NCI-H1048 (cell line): Measurements from ENCODE around the gene DCDC2.
"Not testable (repeated sequence)": the region's sequence is repeated elsewhere in the genome, so short reads cannot be mapped to it uniquely, and the experiment has no call there.

ENCODE experiments used
- DNase-seq: peaks from one replicate; lab custom pipeline; 2025; lab: John Stamatoyannopoulos, UW

DCDC2 gene

GRCh38 chr6:24258214-24258613 is 99.6 kb downstream of the DCDC2 start:
- DNase-seq: not testable (repeated sequence)

GRCh38 chr6:24257282-24257681 is 100.6 kb downstream of the DCDC2 start:
- no peak for DNase-seq

DNA sequence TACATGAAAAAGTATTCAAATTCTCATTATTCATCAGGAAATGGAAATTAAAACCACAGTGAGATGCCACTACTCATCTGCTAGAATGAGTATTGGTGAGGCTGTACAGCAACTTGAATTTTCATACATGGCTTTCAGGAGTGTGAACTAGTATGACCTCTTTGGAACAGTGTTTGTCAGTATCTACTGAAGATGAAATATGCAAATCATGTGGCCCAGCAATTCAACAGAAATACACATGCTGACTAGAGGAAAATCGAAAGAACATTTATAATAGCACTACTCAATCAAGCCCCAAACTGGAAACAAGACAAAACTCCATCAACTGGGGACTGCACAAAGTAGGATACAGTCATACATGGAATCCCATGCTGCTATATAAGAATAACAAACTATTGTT is 102.2 kb downstream of the DCDC2 start:
- DNase-seq: peak; percentile 50

GRCh38 chr6:24253360-24253759 is 104.5 kb downstream of the DCDC2 start:
- DNase-seq: no peak

- no peak for DNase-seq
Measured at GRCh38 chr6:24252280-24252679, 105.6 kb downstream of the DCDC2 start.

DNA sequence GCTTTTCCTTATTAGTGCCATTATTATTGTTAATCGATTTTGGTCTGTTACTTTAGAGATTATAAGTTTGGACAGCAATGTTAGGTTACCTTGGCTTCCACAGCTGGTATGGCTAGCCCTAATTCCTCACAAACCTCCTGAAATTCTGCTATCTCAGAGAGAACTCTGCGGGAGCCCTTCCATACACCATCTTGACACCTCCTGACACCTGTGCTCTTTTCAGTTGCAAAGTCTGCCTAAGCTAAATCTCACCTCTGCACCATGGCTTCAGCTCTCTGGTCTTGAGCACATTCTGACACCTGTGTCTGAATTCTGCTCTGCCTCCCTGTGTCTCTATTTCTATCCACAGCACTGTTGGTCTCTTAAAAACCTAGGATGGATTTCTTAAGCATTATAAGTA is 106.5 kb downstream of the DCDC2 start:
- DNase-seq: no peak

- no peak for DNase-seq
Measured at GRCh38 chr6:24249926-24250325, 107.9 kb downstream of the DCDC2 start.

- DNase-seq: no peak
Measured at GRCh38 chr6:24245275-24245674, 112.6 kb downstream of the DCDC2 start.

GRCh38 chr6:24242924-24243323 is 114.9 kb downstream of the DCDC2 start:
- DNase-seq: no peak

- DNase-seq: not testable (repeated sequence)
Measured at GRCh38 chr6:24241779-24242178, 116.1 kb downstream of the DCDC2 start.

DNA sequence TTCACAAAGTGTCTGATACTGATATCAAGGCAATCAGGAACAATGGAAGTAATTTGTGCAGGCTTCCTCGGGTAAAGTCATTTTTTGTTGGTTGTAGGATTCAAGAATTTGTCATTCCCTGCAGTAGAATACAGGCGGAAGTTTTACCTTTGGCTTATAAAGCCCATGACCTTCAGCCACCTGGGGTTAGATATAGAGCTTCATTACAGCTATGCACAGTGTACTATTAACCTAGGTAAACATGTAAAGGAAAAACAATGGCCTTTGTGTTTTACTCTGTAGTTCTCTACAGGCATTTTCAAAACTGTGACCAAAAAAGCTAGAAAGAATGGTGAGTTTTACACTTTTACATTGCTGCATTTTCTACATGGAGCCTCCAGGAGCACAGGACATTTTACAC is 116.9 kb downstream of the DCDC2 start:
- no peak for DNase-seq

GRCh38 chr6:24240380-24240928 is 117.4 kb downstream of the DCDC2 start:
- DNase-seq: no peak

GRCh38 chr6:24238700-24239099 is 119.2 kb downstream of the DCDC2 start:
- no peak for DNase-seq

- DNase-seq: not testable (repeated sequence)
Measured at GRCh38 chr6:24236779-24237178, 121.1 kb downstream of the DCDC2 start.

GRCh38 chr6:24233813-24234442 is 123.9 kb downstream of the DCDC2 start:
- DNase-seq: no peak

DNA sequence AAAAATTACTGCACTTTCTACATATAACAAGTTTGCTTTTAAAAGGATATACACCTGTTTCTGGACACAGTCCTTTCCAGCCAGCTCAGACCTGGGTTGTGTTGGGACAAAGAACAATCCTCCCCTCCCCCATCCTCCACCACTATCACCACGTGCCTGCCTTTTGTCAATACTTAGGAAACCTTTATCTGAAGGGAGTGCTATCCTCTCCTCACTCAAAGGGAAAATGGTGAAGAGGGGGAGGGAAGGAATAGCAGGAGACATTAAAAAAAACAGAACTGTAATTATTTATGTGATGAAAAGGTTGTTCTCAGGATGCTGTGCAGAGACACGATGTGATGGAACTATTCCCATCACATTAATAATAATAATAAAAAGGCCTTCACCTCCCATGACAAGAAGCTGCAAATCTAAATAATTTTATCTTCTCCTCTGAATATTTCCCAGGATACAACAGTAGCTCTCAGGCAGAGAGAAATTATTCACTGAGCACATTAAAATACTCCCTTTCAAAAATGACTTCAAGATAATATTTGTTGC is 126.4 kb downstream of the DCDC2 start:
- no peak for DNase-seq

DNA sequence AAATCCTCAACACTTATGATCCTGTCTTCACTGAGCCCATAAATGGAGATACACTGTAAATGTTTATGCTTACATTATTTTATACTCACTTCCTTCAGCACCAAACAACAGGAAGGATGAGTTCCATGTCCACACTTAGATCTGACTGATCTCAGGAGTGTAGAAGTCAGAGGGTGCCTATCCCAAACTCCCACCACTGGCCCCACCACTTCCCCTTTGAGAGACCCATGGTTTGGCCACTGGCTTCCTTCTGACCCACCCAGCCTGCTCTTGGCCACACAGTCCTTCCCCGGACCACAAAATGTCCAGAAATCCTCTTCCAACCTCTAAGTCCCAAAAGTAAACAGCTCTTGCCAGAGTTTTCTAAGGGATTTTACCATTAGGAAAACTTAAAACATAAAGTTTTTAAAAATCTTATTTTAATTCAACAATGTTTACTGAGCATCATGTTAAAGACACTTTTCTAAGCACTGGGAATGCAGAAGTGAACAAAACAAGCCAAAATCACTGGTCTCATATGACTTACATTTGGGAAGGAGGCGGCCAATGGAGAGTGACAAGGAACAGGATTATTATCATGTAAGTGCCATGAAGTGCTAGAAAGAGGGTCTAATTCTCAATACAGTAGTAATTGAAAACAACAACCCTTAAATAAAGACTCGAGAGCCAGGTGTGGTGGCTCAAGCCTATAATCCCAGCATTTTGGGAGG is 128.0 kb downstream of the DCDC2 start:
- DNase-seq: no peak

DNA sequence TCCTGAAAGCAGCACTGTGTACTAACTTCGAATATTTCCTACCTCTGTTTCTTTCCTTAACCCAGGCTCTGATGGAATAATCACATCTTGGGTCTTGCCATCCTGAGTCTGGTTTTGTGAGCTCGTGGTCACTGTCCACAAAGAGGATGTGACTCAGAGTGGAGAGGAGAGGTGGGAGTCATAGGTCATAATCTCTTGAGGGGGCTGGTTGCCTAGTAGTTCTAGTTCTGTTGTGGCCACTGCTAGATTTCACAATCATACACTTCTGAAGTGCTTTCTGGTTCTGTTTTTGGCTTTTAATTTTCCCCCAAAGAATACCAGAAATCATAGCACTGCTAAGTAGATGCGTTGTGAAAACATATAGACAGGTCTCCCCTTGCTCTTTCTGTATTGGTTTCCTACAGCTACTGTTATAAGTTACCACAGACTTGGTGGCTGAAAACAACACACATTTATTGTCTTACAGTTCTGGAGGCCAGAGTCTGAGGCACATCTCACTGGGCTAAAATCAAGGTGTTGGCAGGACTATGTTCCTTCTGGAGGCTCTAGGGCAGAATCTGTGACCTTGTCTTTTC is 129.1 kb downstream of the DCDC2 start:
- no peak for DNase-seq

GRCh38 chr6:24228123-24228522 is 129.7 kb downstream of the DCDC2 start:
- no peak for DNase-seq

DNA sequence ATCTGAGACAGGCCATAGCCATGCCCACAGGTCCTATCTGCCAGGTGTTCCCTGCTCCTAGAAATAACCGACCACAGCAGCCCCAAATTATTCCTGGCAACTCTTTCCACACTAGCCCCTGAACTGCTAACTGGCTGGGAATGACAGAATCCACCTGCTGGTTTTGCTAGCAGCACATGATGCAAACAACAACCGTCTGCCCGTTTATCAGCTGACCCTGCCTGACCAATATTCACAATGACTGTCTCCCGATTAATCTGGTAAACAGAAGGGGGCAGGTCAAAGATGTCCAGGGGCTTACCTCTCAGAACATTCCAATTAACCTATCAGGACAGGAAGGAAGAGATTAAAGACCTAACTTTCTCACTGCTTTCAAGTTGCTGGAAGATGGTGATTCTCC is 130.3 kb downstream of the DCDC2 start:
- DNase-seq: no peak

GRCh38 chr6:24226541-24226940 is 131.3 kb downstream of the DCDC2 start:
- no peak for DNase-seq

DNA sequence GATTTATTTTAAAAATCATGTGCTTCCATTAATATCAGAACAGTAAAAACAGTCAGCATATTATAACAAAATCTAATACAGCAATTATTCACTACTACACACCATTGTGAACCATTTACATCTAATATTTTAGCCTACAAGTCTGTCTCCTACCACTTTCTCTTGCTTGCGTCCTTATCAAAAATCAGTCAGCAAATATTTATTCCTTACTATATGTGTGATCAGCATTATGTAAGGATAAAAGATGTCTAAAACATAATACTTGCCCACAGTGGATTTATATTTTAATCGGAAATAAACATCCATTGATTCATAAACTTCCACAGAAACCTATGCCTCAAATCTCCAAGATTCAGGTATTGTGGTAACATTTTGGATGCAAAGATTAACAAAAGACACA is 132.0 kb downstream of the DCDC2 start:
- DNase-seq: no peak
